HL-60 (cell line): ENCODE measurements around the gene AIFM1.

ENCODE experiments used
- DNase-seq, 2 experiments: peaks; one replicate each; pipeline ENCODE4 v3.0.0-alpha.2; 2010 to 2020; ENCODE audit warnings: low read depth in 1 of 2, low spot score in 1 of 2
- H3K27ac ChIP-seq: fragments of 250-450 bp; sonication (Bioruptor Pico); replicated peaks from 2 replicates; pipeline ENCODE4 v1.5.1; 2020; ENCODE audit warnings: mild to moderate bottlenecking, moderate library complexity
- H3K27me3 ChIP-seq: fragments of 250-450 bp; sonication (Bioruptor Pico); 2 replicates; pipeline ENCODE4 v1.5.1; 2021; ENCODE audit warnings: mild to moderate bottlenecking, moderate library complexity; ENCODE audit not compliant: insufficient read depth, poor library complexity, severe bottlenecking
- H3K4me3 ChIP-seq: replicated peaks from 2 replicates; pipeline ENCODE4 v1.5.1; 2011; ENCODE audit warnings: mild to moderate bottlenecking, control low read depth, low read length; ENCODE audit not compliant: insufficient read depth
- CTCF ChIP-seq: IDR thresholded peaks from one replicate; pipeline ENCODE4 v1.5.1; 2011; ENCODE audit warnings: low read length, control low read depth, inconsistent platforms; ENCODE audit not compliant: insufficient read depth
- GABPA ChIP-seq: IDR thresholded peaks from 2 replicates; pipeline ENCODE4 v1.6.1; 2012; ENCODE audit warnings: low read depth
- POLR2AphosphoS5 ChIP-seq: IDR thresholded peaks from 2 replicates; pipeline ENCODE4 v1.6.1; 2012; ENCODE audit warnings: low read depth
- REST ChIP-seq: IDR thresholded peaks from 2 replicates; pipeline ENCODE4 v1.6.1; 2012; ENCODE audit warnings: low read depth; ENCODE audit not compliant: insufficient replicate concordance
- SPI1 ChIP-seq: IDR thresholded peaks from 2 replicates; pipeline ENCODE4 v1.6.1; 2012; ENCODE audit warnings: low read depth, mild to moderate bottlenecking, borderline replicate concordance

The AIFM1 gene

GRCh38 chrX:130136961-130137360 is 28.7 kb downstream of the AIFM1 start:
- no peak overlapping the region for H3K4me3 ChIP-seq
- TF ChIP-seq SPI1 = no peak
- TF ChIP-seq REST = no peak
- TF ChIP-seq CTCF = no peak
- no peak for TF ChIP-seq POLR2AphosphoS5
- no peak for TF ChIP-seq GABPA

GRCh38 chrX:130136496-130136895 is 29.1 kb downstream of the AIFM1 start:
- TF ChIP-seq CTCF (no peak), SPI1 (no peak), POLR2AphosphoS5 (no peak), REST (no peak), GABPA (no peak)
- Histone ChIP-seq H3K27ac (no peak overlapping the region), H3K27me3 (no peaks in the 10 kb centered on the region), H3K4me3 (no peak overlapping the region)
- DNase-seq = no peak

More at GRCh38 chrX:130136961-130137360, 28.7 kb downstream of the AIFM1 start:
- H3K27me3 ChIP-seq = no peaks in the 10 kb centered on the region
- no peak for DNase-seq
- no peak overlapping the region for H3K27ac ChIP-seq

- H3K27ac ChIP-seq = no peak overlapping the region
- no peak for DNase-seq
Observed at GRCh38 chrX:130130990-130131389, 34.7 kb downstream of the AIFM1 start.

More at GRCh38 chrX:130130990-130131389, 34.7 kb downstream of the AIFM1 start:
- Histone ChIP-seq H3K4me3 (no peak overlapping the region), H3K27me3 (no peaks in the 10 kb centered on the region)
- no peak for TF ChIP-seq SPI1
- TF ChIP-seq CTCF = no peak
- TF ChIP-seq POLR2AphosphoS5 = no peak
- TF ChIP-seq REST = no peak
- no peak for TF ChIP-seq GABPA
